Astrocyte of the spinal cord (primary cell): ENCODE measurements around the gene PRDM10.

Source experiments
- DNase-seq: peaks from one replicate; pipeline ENCODE4 v3.0.0; 2011; ENCODE audit warnings: low read depth, low spot score
- H3K4me3 ChIP-seq: 2 replicates; pipeline ENCODE4 v1.5.1; 2011; ENCODE audit warnings: low read depth, mild to moderate bottlenecking, low read length, moderate library complexity
- CTCF ChIP-seq: IDR thresholded peaks from 2 replicates; pipeline ENCODE4 v1.5.1; 2012; ENCODE audit warnings: low read depth, mild to moderate bottlenecking, low read length, inconsistent platforms
- in situ Hi-C: cut with HindIII; loops from 2 replicates; pipeline ENCODE4 v1.10.0; 2017; ENCODE audit warnings: low sequenced_read_pairs

PRDM10 gene

DNA sequence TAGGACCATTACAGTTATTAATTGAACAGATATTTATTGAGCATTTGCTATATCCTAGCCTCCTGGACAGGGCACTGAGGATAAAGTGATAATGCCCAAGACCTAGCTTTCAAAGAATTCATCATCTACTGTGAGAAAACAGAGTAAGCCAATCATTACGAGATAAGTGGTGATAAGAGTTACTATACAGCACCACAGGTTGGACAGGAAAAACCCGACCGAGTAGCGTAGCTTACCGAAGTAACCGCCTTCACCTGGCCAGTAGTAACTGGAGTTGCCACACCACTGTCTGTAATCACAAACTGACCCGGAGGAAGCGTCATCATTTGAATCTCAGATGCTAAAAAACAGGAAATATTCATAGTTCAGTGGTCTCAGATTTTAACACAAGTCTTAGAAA, 97.2 kb downstream of the PRDM10 start:
- in situ Hi-C loops = no loop called here
- TF ChIP-seq CTCF = no peak
- DNase-seq = no peak
- no peak overlapping the region for H3K4me3 ChIP-seq

DNA sequence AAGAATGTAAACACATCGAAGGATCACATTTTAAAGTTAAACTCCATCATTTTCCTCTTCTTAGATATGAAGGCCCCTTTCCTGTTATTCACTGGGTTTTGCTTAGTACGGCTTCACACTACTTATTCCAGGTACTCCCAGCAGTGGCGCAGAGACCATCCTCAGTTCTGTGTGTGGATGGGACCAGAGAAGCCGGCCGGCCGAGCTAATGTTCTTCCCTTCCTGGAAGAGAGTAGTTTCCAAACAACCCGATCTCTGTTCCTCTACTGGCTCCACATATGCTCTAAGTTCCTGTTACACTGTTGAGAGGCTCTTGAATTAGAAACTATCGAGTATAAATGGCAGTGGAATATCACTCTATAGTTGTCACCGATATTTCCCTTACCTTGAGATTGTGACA, 106.6 kb downstream of the PRDM10 start:
- DNase-seq = no peak
- in situ Hi-C loops = no loop called here
- peak overlapping the region; percentile 80 for H3K4me3 ChIP-seq
- TF ChIP-seq CTCF = no peak

- in situ Hi-C loops = no loop called here
- DNase-seq = peak; percentile 64
- no peak for TF ChIP-seq CTCF
- peak within 1 kb of the TSS; percentile 80 for H3K4me3 ChIP-seq
These were observed 107.3 kb downstream of the PRDM10 start, which contains the start of gene NFRKB for GRCh38 chr11:129895126-129896041. TSS of gene NFRKB (minus strand) at chr11:129895578. CDS start at chr11:129892849, 2,729 bp downstream.

GRCh38 chr11:129894278-129895125, 108.1 kb downstream of the PRDM10 start:
- H3K4me3 ChIP-seq = peak overlapping the region; percentile 80
- in situ Hi-C loops = no loop called here
- TF ChIP-seq CTCF = no peak
- peak; percentile 12 for DNase-seq

DNA sequence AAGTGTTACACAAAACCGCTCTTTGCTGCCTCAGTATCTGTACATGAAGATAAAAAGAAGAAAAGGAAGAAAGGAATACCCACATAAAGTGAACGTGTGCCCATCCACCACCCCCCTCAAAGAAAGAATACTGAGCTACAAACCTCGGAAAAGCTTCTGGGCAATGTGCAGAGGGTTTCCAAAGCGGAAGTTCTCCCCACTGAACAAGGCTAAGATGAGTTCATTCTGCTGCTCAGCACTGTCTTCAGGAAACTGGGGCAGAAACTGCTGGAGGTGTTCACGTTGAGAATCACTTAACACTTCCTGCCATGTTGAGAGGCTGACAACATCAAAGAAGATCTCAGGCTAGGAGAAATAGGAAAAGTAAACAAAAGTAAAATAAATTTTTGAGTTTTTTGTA, 114.2 kb downstream of the PRDM10 start:
- in situ Hi-C loops = no loop called here
- no peak for DNase-seq
- TF ChIP-seq CTCF = no peak
- no peak overlapping the region for H3K4me3 ChIP-seq

- DNase-seq = no peak
- in situ Hi-C loops = no loop called here
- no peak overlapping the region for H3K4me3 ChIP-seq
- TF ChIP-seq CTCF = no peak
These were observed 117.3 kb downstream of the PRDM10 start for GRCh38 chr11:129885381-129885780.
